WTC11 (cell line): ENCODE results near the gene BSX. TPM values are rescaled to one million over a fixed set of nuclear protein-coding genes. Genes with fewer than 3 reads are reported as not detected.

Experiments
- ATAC-seq: fragments of 200-7000 bp; cut with Tn5 transposase; 2 replicates; pipeline ENCODE4 v1.10.0; 2021; ENCODE audit warnings: mild to moderate bottlenecking, moderate library complexity
- CTCF ChIA-PET: fragments of 300-600 bp; sonication (Branson Sonifier 250); formaldehyde crosslinking; loops from one replicate; lab custom pipeline; 2021; ENCODE audit warnings: antibody characterized with exemption; lab: Charles Lee
- POLR2A ChIA-PET: fragments of 350-600 bp; sonication (Branson Sonifier 250); formaldehyde crosslinking; loops from one replicate; lab custom pipeline; 2021; ENCODE audit warnings: antibody characterized with exemption; lab: Charles Lee
- DNase-seq: peaks from one replicate; pipeline ENCODE4 v3.0.0; 2021; ENCODE audit warnings: low spot score
- H3K27ac Mint-ChIP-seq: 2 replicates; pipeline ENCODE4 v1.8.0; 2021; ENCODE audit warnings: mixed read lengths
- H3K27me3 Mint-ChIP-seq: 2 replicates; pipeline ENCODE4 v1.8.0; 2021; ENCODE audit warnings: low read depth, mild to moderate bottlenecking, moderate library complexity, mixed read lengths
- H3K36me3 Mint-ChIP-seq: 2 replicates; pipeline ENCODE4 v1.8.0; 2021; ENCODE audit warnings: mixed read lengths
- H3K4me1 Mint-ChIP-seq: 2 replicates; pipeline ENCODE4 v1.8.0; 2022; ENCODE audit warnings: mixed read lengths
- H3K4me3 Mint-ChIP-seq: 2 replicates; pipeline ENCODE4 v1.8.0; 2021; ENCODE audit warnings: mild to moderate bottlenecking, moderate library complexity, mixed read lengths
- H3K9me3 Mint-ChIP-seq: 2 replicates; pipeline ENCODE4 v1.8.0; 2021; ENCODE audit warnings: mixed read lengths
- ATF1 ChIP-seq: sonication (generic); formaldehyde crosslinking; IDR thresholded peaks from 2 replicates; pipeline ENCODE4 v1.8.1; 2023; ENCODE audit warnings: mild to moderate bottlenecking, moderate library complexity, missing genetic modification reagents
- ATF3 ChIP-seq: sonication (generic); formaldehyde crosslinking; conservative IDR thresholded peaks from 2 replicates; pipeline ENCODE4 v1.8.1; 2022; ENCODE audit warnings: mild to moderate bottlenecking, missing genetic modification reagents
- CBFB ChIP-seq: sonication (generic); formaldehyde crosslinking; IDR thresholded peaks from 2 replicates; pipeline ENCODE4 v1.8.1; 2022; ENCODE audit warnings: mild to moderate bottlenecking, low read depth, missing genetic modification reagents
- CREB1 ChIP-seq: sonication (generic); formaldehyde crosslinking; IDR thresholded peaks from 2 replicates; pipeline ENCODE4 v1.8.0; 2023; ENCODE audit warnings: mild to moderate bottlenecking, missing genetic modification reagents
- EMX1 ChIP-seq: fragments of 250-450 bp; sonication (Bioruptor Pico); IDR thresholded peaks from 2 replicates; pipeline ENCODE4 v1.8.0; 2021; ENCODE audit warnings: mild to moderate bottlenecking
- GTF2I ChIP-seq: fragments of 250-450 bp; sonication (Bioruptor Pico); conservative IDR thresholded peaks from 2 replicates; pipeline ENCODE4 v1.4.0; 2021; ENCODE audit warnings: mild to moderate bottlenecking
- IRF1 ChIP-seq: sonication (generic); formaldehyde crosslinking; IDR thresholded peaks from 2 replicates; pipeline ENCODE4 v1.8.0; 2023; ENCODE audit warnings: missing genetic modification reagents
- JAZF1 ChIP-seq: fragments of 250-450 bp; sonication (Bioruptor Pico); IDR thresholded peaks from 2 replicates; pipeline ENCODE4 v1.9.0; 2021; ENCODE audit warnings: moderate library complexity, mild to moderate bottlenecking, inconsistent platforms
- KAT7 ChIP-seq: sonication (generic); formaldehyde crosslinking; IDR thresholded peaks from 2 replicates; pipeline ENCODE4 v1.8.1; 2023; ENCODE audit warnings: missing genetic modification reagents, mild to moderate bottlenecking, borderline replicate concordance
- MLX ChIP-seq: sonication (generic); formaldehyde crosslinking; IDR thresholded peaks from 2 replicates; pipeline ENCODE4 v1.8.1; 2023; ENCODE audit warnings: mild to moderate bottlenecking, missing genetic modification reagents, moderate library complexity
- PRRX2 ChIP-seq: fragments of 250-450 bp; sonication (Bioruptor Pico); IDR thresholded peaks from 2 replicates; pipeline ENCODE4 v1.8.0; 2021; ENCODE audit warnings: mild to moderate bottlenecking
- RELA ChIP-seq: sonication (generic); formaldehyde crosslinking; IDR thresholded peaks from 2 replicates; pipeline ENCODE4 v1.8.1; 2022; ENCODE audit warnings: missing genetic modification reagents, mild to moderate bottlenecking, borderline replicate concordance
- RORB ChIP-seq: fragments of 250-450 bp; sonication (Bioruptor Pico); IDR thresholded peaks from 2 replicates; pipeline ENCODE4 v1.9.0; 2021; ENCODE audit warnings: mild to moderate bottlenecking
- SMAD3 ChIP-seq: sonication (generic); formaldehyde crosslinking; IDR thresholded peaks from 2 replicates; pipeline ENCODE4 v1.8.0; 2022; ENCODE audit warnings: missing genetic modification reagents, mild to moderate bottlenecking, borderline replicate concordance
- SP1 ChIP-seq: sonication (generic); formaldehyde crosslinking; conservative IDR thresholded peaks from 2 replicates; pipeline ENCODE4 v1.8.1; 2022; ENCODE audit warnings: missing genetic modification reagents
- TEAD1 ChIP-seq: sonication (generic); formaldehyde crosslinking; IDR thresholded peaks from 2 replicates; pipeline ENCODE4 v1.8.0; 2022; ENCODE audit warnings: mild to moderate bottlenecking, missing genetic modification reagents
- USF2 ChIP-seq: sonication (generic); formaldehyde crosslinking; IDR thresholded peaks from 2 replicates; pipeline ENCODE4 v1.8.1; 2023; ENCODE audit warnings: mild to moderate bottlenecking, missing genetic modification reagents, moderate library complexity
- ZBTB21 ChIP-seq: sonication (generic); formaldehyde crosslinking; IDR thresholded peaks from 2 replicates; pipeline ENCODE4 v1.8.1; 2023; ENCODE audit warnings: mild to moderate bottlenecking, missing genetic modification reagents, borderline replicate concordance
- ZNF317 ChIP-seq: sonication (generic); formaldehyde crosslinking; IDR thresholded peaks from 2 replicates; pipeline ENCODE4 v1.8.1; 2023; ENCODE audit warnings: low read depth, mild to moderate bottlenecking, moderate library complexity, missing genetic modification reagents, borderline replicate concordance
- ZNF671 ChIP-seq: fragments of 250-450 bp; sonication (Bioruptor Pico); IDR thresholded peaks from 2 replicates; pipeline ENCODE4 v1.8.0; 2021; ENCODE audit warnings: mild to moderate bottlenecking
- total RNA-seq: library from RNA; stranded (reverse); gene quantifications from 3 replicates; pipeline ENCODE4 v1.2.3, GENCODE V29; 2021

Gene BSX
- total RNA-seq, 1 experiment from 2014 or later: not detected

- peaks cover 16% of the 10 kb centered on the region for H3K27me3 Mint-ChIP-seq
These were observed 17.7 kb downstream of the BSX start for GRCh38 chr11:122963961-122964360.

GRCh38 chr11:122954455-122954854 lies 27.2 kb downstream of the BSX start:
- no peaks in the 10 kb centered on the region for H3K36me3 Mint-ChIP-seq
- POLR2A ChIA-PET: no interaction called here
- no peak overlapping the region for H3K4me3 Mint-ChIP-seq
- no peak overlapping the region for H3K27ac Mint-ChIP-seq
- TF ChIP-seq USF2 (CRISPR knock-in tag) (no peak), ATF3 (CRISPR knock-in tag) (no peak), CREB1 (CRISPR knock-in tag) (no peak), JAZF1 (CRISPR knock-in tag) (no peak), PRRX2 (CRISPR knock-in tag) (no peak), ATF1 (no peak), SP1 (no peak), ZNF671 (CRISPR knock-in tag) (no peak), ZBTB21 (no peak), MLX (no peak)
- DNase-seq: no peak
- CTCF ChIA-PET: interaction anchor here (1.4 kb wide), 1 partner anchor 100 kb away, joined by 4 read pairs; no protein-coding TSS in a partner anchor
- ATAC-seq: no peak
- no peaks in the 10 kb centered on the region for H3K9me3 Mint-ChIP-seq
- H3K27me3 Mint-ChIP-seq: peaks cover 6% of the 10 kb centered on the region; the same call in 1 of the 2 replicates
- H3K4me1 Mint-ChIP-seq: peaks cover 20% of the 10 kb centered on the region

More at GRCh38 chr11:122963961-122964360, 17.7 kb downstream of the BSX start:
- Mint-ChIP-seq H3K9me3 (no peaks in the 10 kb centered on the region), H3K4me1 (0 out of 2 replicates have a peak, but pooled peaks cover 2% of the 10 kb centered on the region), H3K36me3 (no peaks in the 10 kb centered on the region), H3K27ac (no peak overlapping the region), H3K4me3 (no peak overlapping the region)
- CTCF ChIA-PET: interaction anchor here (0.6 kb wide), 1 partner anchor 150 kb away, joined by 3 read pairs; no protein-coding TSS in a partner anchor
- DNase-seq (no peak), ATAC-seq (no peak)
- POLR2A ChIA-PET: interaction anchor here (0.6 kb wide), 1 partner anchor 18 kb away, joined by 3 read pairs; the partner anchor contains the start of gene BSX
- TF ChIP-seq KAT7: no peak
- TF ChIP-seq USF2 (CRISPR knock-in tag): no peak

GRCh38 chr11:122951211-122951610 lies 30.4 kb downstream of the BSX start:
- DNase-seq: no peak
- ATAC-seq: no peak
- TF ChIP-seq USF2 (CRISPR knock-in tag): no peak
- TF ChIP-seq ZNF317 (CRISPR knock-in tag): no peak
- no peak for TF ChIP-seq RELA (CRISPR knock-in tag)
- H3K27ac Mint-ChIP-seq: no peak overlapping the region
- no peaks in the 10 kb centered on the region for H3K36me3 Mint-ChIP-seq
- H3K27me3 Mint-ChIP-seq: peaks cover 22% of the 10 kb centered on the region
- POLR2A ChIA-PET: interaction anchor here (0.7 kb wide), 1 partner anchor 11 kb away, joined by 3 read pairs; no protein-coding TSS in a partner anchor
- H3K9me3 Mint-ChIP-seq: no peaks in the 10 kb centered on the region
- H3K4me1 Mint-ChIP-seq: peaks cover 15% of the 10 kb centered on the region
- CTCF ChIA-PET: interaction anchor here (1.3 to 2.0 kb wide), 2 partner anchors 70 to 103 kb away, joined by 7 to 8 read pairs; no protein-coding TSS in a partner anchor
- no peak overlapping the region for H3K4me3 Mint-ChIP-seq

GRCh38 chr11:122938557-122938956 lies 43.1 kb downstream of the BSX start:
- no peaks in the 10 kb centered on the region for H3K36me3 Mint-ChIP-seq
- H3K27ac Mint-ChIP-seq: no peak overlapping the region
- H3K27me3 Mint-ChIP-seq: no peaks in the 10 kb centered on the region
- ChIA-PET CTCF (no interaction called here), POLR2A (no interaction called here)
- no peaks in the 10 kb centered on the region for H3K4me1 Mint-ChIP-seq
- DNase-seq (no peak), ATAC-seq (no peak)
- no peak for TF ChIP-seq EMX1 (CRISPR knock-in tag)
- TF ChIP-seq TEAD1 (CRISPR knock-in tag): no peak
- TF ChIP-seq PRRX2 (CRISPR knock-in tag): no peak
- no peak for TF ChIP-seq SMAD3 (CRISPR knock-in tag)
- TF ChIP-seq RORB (CRISPR knock-in tag): no peak
- TF ChIP-seq GTF2I (CRISPR knock-in tag): no peak
- no peak for TF ChIP-seq IRF1 (CRISPR knock-in tag)
- TF ChIP-seq CBFB (CRISPR knock-in tag): no peak
- H3K4me3 Mint-ChIP-seq: no peak overlapping the region
- H3K9me3 Mint-ChIP-seq: peaks cover 6% of the 10 kb centered on the region
